Panc1 (cell line): Measurements from ENCODE around the gene IL13. TPM values are rescaled to one million over a fixed set of nuclear protein-coding genes. Genes with fewer than 3 reads are reported as not detected.

Experiments used
- ATAC-seq: fragments of 200-7000 bp; cut with Tn5 transposase; 2 replicates; pipeline ENCODE4 v1.9.1; 2020; ENCODE audit warnings: mild to moderate bottlenecking, moderate library complexity
- BruUV-seq: library from RNA; stranded (reverse); fragments of 400-500 nt; replicated peaks from 2 replicates; lab custom pipeline; 2021; lab: Mats Ljungman, UMichigan
- CTCF ChIA-PET: fragments of 300-600 bp; sonication (Branson Sonifier 250); formaldehyde crosslinking; loops from one replicate; lab custom pipeline; 2022; ENCODE audit warnings: antibody characterized with exemption; lab: Charles Lee
- POLR2A ChIA-PET: fragments of 300-600 bp; sonication (Branson Sonifier 250); formaldehyde crosslinking; loops from one replicate; lab custom pipeline; 2022; ENCODE audit warnings: antibody characterized with exemption; lab: Charles Lee
- DNase-seq: peaks from one replicate; pipeline ENCODE4 v3.0.0-alpha.2; 2010; ENCODE audit warnings: low read depth, low spot score
- H3K27ac ChIP-seq: 2 replicates; pipeline ENCODE4 v1.5.1; 2011; ENCODE audit warnings: mild to moderate bottlenecking, low read length, inconsistent platforms
- H3K27me3 ChIP-seq: fragments of 200-500 bp; sonication (Bioruptor generic); 2 replicates; pipeline ENCODE4 v1.6.0; 2014; ENCODE audit warnings: low read length, inconsistent platforms; ENCODE audit not compliant: control insufficient read depth, insufficient read depth
- H3K36me3 ChIP-seq: fragments of 200-500 bp; sonication (Bioruptor generic); 2 replicates; pipeline ENCODE4 v1.5.1; 2014; ENCODE audit warnings: inconsistent platforms, mild to moderate bottlenecking, low read length, moderate library complexity; ENCODE audit not compliant: control insufficient read depth, insufficient read depth
- H3K4me1 ChIP-seq: 2 replicates; pipeline ENCODE4 v1.5.1; 2011; ENCODE audit warnings: inconsistent platforms, mild to moderate bottlenecking, low read length, moderate library complexity; ENCODE audit not compliant: control insufficient read depth, insufficient read depth
- H3K4me3 ChIP-seq, 2 experiments: 2 replicates each; pipeline ENCODE4 v1.5.1; 2011 to 2012; ENCODE audit warnings: low read depth in 2 of 2, low read length in 2 of 2, mild to moderate bottlenecking in 2 of 2, inconsistent platforms in 1 of 2, moderate library complexity in 1 of 2
- H3K9me3 ChIP-seq: fragments of 200-500 bp; sonication (Bioruptor generic); 2 replicates; pipeline ENCODE4 v1.5.1; 2014; ENCODE audit warnings: low read depth, mild to moderate bottlenecking, inconsistent platforms, low read length, moderate library complexity; ENCODE audit not compliant: control insufficient read depth, insufficient read depth
- POLR2AphosphoS5 ChIP-seq: IDR thresholded peaks from 2 replicates; pipeline ENCODE4 v1.6.1; 2012; ENCODE audit warnings: mild to moderate bottlenecking, low read depth, low read length, moderate library complexity
- SIN3A ChIP-seq: IDR thresholded peaks from 2 replicates; pipeline ENCODE4 v1.6.1; 2012; ENCODE audit warnings: low read depth, mild to moderate bottlenecking, low read length, moderate library complexity, borderline replicate concordance; ENCODE audit not compliant: insufficient read depth
- TCF7L2 ChIP-seq: IDR thresholded peaks from 2 replicates; pipeline ENCODE4 v1.6.1; 2011; ENCODE audit warnings: mild to moderate bottlenecking, low read depth, low read length, inconsistent platforms
- in situ Hi-C: cut with HindIII; loops from 2 replicates; pipeline ENCODE4 v1.10.0; 2016; ENCODE audit warnings: low sequenced_read_pairs, low pct_unique_long_range_greater_than_20kb
- intact Hi-C: fragments of 100-400 bp; cut with micrococcal nuclease; formaldehyde crosslinking; loops from one replicate; pipeline ENCODE4 v1.10.0; 2022; ENCODE audit not compliant: unreplicated experiment
- total RNA-seq: library from RNA; stranded (reverse); gene quantifications from one replicate; pipeline ENCODE4 v1.2.1, GENCODE V29; 2021; ENCODE audit not compliant: unreplicated experiment
- TF ChIP-seq, protein P1 (sequence below), 2 experiments: IDR thresholded peaks; 2 replicates each; pipeline ENCODE4 v1.6.1; 2011 to 2012; ENCODE audit warnings: low read depth in 2 of 2, control low read depth in 1 of 2, low read length in 1 of 2, mild to moderate bottlenecking in 1 of 2, moderate library complexity in 1 of 2; ENCODE audit not compliant: insufficient read depth in 1 of 2
- TF ChIP-seq, protein P2 (sequence below): fragments of 450-650 bp; IDR thresholded peaks from 2 replicates; pipeline ENCODE4 v1.5.1; 2017; ENCODE audit warnings: mild to moderate bottlenecking

Gene IL13
- total RNA-seq, 1 experiment from 2014 or later: not detected

DNA sequence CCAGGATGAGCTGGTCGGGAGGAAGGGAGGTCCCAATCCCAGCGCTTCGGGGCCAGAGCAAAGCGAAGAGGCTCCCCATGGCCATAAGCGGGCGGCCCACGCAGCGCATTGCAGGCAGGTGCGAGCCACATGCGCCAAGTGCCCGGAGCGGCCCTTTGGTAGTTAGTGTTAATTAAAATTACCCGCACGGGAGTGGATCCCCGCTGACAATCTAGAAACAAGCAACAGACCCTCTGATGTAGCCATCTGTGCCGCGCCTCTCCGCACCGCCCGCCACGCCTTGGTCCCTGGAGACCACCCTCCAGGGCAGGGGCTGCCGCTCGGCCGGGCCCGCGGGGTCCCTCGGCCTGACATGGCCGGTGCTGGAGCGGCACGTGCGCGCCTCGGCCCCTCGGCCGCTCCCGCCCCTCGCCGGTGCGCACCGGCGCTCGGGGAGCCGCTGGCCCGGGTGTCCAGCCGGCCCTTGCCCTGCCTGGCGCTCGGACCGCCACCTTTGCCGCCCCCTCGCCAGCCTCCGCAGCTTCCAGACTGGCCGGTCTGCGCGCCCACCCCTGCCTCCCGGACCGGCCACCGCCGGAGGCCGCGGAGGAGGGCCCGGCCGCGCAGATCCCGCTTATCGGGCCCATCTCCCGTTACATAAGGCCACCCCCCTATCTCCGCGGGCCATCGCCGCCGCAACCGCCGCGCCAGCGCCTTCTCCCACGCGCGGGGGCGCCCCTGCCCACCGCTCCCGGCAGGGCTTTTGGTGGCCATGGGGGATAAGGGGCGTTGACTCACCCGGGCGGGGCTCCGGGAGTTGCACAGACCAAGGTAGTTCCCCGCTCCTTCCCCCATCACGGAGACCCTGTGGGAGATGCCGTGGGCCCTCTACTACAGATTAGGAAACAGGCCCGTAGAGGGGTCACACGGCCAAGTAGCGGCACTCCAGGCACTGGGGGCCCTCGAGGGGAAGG, 1.9 kb upstream of the IL13 start:
- ChIA-PET CTCF (no interaction called here), POLR2A (no interaction called here)
- ATAC-seq: peak; percentile 28
- in situ Hi-C loops: no loop called here
- H3K36me3 ChIP-seq: no peaks in the 10 kb centered on the region
- TF ChIP-seq SIN3A: no peak
- no peak for TF ChIP-seq POLR2AphosphoS5
- TF ChIP-seq, protein P1, sequence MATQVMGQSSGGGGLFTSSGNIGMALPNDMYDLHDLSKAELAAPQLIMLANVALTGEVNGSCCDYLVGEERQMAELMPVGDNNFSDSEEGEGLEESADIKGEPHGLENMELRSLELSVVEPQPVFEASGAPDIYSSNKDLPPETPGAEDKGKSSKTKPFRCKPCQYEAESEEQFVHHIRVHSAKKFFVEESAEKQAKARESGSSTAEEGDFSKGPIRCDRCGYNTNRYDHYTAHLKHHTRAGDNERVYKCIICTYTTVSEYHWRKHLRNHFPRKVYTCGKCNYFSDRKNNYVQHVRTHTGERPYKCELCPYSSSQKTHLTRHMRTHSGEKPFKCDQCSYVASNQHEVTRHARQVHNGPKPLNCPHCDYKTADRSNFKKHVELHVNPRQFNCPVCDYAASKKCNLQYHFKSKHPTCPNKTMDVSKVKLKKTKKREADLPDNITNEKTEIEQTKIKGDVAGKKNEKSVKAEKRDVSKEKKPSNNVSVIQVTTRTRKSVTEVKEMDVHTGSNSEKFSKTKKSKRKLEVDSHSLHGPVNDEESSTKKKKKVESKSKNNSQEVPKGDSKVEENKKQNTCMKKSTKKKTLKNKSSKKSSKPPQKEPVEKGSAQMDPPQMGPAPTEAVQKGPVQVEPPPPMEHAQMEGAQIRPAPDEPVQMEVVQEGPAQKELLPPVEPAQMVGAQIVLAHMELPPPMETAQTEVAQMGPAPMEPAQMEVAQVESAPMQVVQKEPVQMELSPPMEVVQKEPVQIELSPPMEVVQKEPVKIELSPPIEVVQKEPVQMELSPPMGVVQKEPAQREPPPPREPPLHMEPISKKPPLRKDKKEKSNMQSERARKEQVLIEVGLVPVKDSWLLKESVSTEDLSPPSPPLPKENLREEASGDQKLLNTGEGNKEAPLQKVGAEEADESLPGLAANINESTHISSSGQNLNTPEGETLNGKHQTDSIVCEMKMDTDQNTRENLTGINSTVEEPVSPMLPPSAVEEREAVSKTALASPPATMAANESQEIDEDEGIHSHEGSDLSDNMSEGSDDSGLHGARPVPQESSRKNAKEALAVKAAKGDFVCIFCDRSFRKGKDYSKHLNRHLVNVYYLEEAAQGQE (IDR thresholded peaks at IDR 0.05; ENCODE audit: insufficient read depth in 1 of 2, low read depth in 2 of 2, low read length in 1 of 2): no peak
- TF ChIP-seq TCF7L2: no peak
- TF ChIP-seq, protein P2, sequence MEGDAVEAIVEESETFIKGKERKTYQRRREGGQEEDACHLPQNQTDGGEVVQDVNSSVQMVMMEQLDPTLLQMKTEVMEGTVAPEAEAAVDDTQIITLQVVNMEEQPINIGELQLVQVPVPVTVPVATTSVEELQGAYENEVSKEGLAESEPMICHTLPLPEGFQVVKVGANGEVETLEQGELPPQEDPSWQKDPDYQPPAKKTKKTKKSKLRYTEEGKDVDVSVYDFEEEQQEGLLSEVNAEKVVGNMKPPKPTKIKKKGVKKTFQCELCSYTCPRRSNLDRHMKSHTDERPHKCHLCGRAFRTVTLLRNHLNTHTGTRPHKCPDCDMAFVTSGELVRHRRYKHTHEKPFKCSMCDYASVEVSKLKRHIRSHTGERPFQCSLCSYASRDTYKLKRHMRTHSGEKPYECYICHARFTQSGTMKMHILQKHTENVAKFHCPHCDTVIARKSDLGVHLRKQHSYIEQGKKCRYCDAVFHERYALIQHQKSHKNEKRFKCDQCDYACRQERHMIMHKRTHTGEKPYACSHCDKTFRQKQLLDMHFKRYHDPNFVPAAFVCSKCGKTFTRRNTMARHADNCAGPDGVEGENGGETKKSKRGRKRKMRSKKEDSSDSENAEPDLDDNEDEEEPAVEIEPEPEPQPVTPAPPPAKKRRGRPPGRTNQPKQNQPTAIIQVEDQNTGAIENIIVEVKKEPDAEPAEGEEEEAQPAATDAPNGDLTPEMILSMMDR: no peak
- no peaks in the 10 kb centered on the region for H3K4me1 ChIP-seq
- H3K27ac ChIP-seq: no peak overlapping the region
- no peaks in the 10 kb centered on the region for H3K9me3 ChIP-seq
- no TSS peak for BruUV-seq
- H3K4me3 ChIP-seq: peak overlapping the region; percentile 34 to 45
- no peak for DNase-seq
- H3K27me3 ChIP-seq: no peaks in the 10 kb centered on the region
- intact Hi-C loops: no loop called here

DNA sequence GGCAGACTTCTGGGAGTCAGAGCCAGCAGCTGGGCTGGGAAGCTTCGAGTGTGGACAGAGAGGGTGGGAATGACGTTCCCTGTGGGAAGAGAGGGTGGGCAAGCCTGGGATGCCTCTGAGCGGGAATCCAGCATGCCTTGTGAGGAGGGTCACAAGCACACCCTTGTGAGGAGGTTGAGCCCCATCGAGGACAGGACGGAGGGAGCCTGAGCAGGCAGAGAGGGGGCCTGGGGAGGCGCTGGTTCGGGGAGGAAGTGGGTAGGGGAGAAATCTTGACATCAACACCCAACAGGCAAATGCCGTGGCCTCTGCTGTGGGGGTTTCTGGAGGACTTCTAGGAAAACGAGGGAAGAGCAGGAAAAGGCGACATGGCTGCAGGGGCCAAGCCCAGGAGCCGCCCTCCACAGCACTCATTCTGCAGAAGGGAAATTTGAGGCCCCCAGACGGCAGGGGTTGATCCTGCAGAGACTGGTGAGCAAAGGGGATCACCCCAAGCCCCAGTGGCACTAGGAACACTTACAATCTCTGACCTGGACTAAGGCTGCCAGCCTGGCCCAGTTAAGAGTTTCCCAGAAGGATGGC, 1.1 kb upstream of the IL13 start:
- no peak for TF ChIP-seq POLR2AphosphoS5
- TF ChIP-seq, protein P2: no peak
- no peak for TF ChIP-seq SIN3A
- no peak for TF ChIP-seq TCF7L2
- TF ChIP-seq, protein P1 (IDR thresholded peaks at IDR 0.05; ENCODE audit: insufficient read depth in 1 of 2, low read depth in 2 of 2, low read length in 1 of 2): no peak
- Histone ChIP-seq H3K36me3 (no peaks in the 10 kb centered on the region), H3K27ac (no peak overlapping the region), H3K4me1 (no peaks in the 10 kb centered on the region), H3K4me3 (no peak overlapping the region), H3K9me3 (no peaks in the 10 kb centered on the region), H3K27me3 (no peaks in the 10 kb centered on the region)
- intact Hi-C loops: no loop called here
- ChIA-PET CTCF (no interaction called here), POLR2A (no interaction called here)
- no TSS peak for BruUV-seq
- ATAC-seq (no peak), DNase-seq (no peak)
- in situ Hi-C loops: no loop called here
